Measurements from ENCODE around the gene ENOX2.

- TF ChIP-seq POLR2A (IDR thresholded peaks at IDR 0.05), result no peak
- no peak for TF ChIP-seq CTCF (IDR thresholded peaks at IDR 0.05)
- TF ChIP-seq POLR2AphosphoS5 (IDR thresholded peaks at IDR 0.05), result no peak
These were observed 184.9 kb downstream of the ENOX2 start for GRCh38 chrX:130718137-130718536.

Measured in upper lobe of left lung (tissue), 4 donors.